ACC112 (cell line): ENCODE data around the gene STK32A.

Experiments used
- H2AFZ ChIP-seq: fragments of 200-600 bp; sonication (generic); one replicate; pipeline ENCODE4 v1.6.0; 2017; ENCODE audit warnings: antibody characterized with exemption, low read length; ENCODE audit not compliant: unreplicated experiment
- H3K27ac ChIP-seq: fragments of 200-600 bp; sonication (generic); 2 replicates; pipeline ENCODE4 v1.5.1; 2014; ENCODE audit warnings: low read depth, mild to moderate bottlenecking, antibody characterized with exemption, low read length, moderate library complexity
- H3K27me3 ChIP-seq: fragments of 200-600 bp; sonication (generic); 2 replicates; pipeline ENCODE4 v1.6.1; 2014; ENCODE audit warnings: mild to moderate bottlenecking, antibody characterized with exemption, low read length, moderate library complexity, mixed read lengths; ENCODE audit not compliant: insufficient read depth
- H3K36me3 ChIP-seq: fragments of 200-600 bp; sonication (generic); 2 replicates; pipeline ENCODE4 v1.6.1; 2016; ENCODE audit warnings: mild to moderate bottlenecking, antibody characterized with exemption, low read length, moderate library complexity, mixed read lengths; ENCODE audit not compliant: insufficient read depth
- H3K4me1 ChIP-seq: fragments of 200-600 bp; sonication (generic); one replicate; pipeline ENCODE4 v1.6.1; 2016; ENCODE audit warnings: low read length, mixed read lengths; ENCODE audit not compliant: insufficient read depth, unreplicated experiment, control insufficient read depth
- H3K4me3 ChIP-seq: fragments of 200-600 bp; sonication (generic); 2 replicates; pipeline ENCODE4 v1.5.1; 2014; ENCODE audit warnings: mild to moderate bottlenecking, low read depth, low read length
- H3K79me2 ChIP-seq: fragments of 200-600 bp; sonication (generic); one replicate; pipeline ENCODE4 v1.6.0; 2016; ENCODE audit warnings: low read length; ENCODE audit not compliant: control insufficient read depth, unreplicated experiment, insufficient read depth

STK32A gene

DNA sequence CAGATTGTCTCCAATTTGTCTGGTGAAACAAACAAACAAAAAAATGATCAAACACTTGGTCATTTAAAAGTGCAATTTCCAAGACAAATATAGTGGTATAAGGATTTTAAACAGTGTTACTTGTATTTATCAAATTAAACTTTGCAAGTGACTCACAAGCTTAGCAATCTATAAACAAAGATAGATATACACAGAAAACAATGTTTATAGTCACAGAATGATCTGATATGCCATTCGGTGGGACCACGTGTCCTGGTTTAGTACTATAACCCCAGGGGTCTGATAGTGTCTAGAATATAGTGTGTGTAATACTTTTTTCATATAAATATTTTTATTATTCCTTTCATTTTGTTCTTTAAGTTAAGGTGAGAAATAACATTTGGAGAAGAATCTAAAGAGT lies 183.8 kb downstream of the STK32A start:
- Histone ChIP-seq H2AFZ (no peak overlapping the region), H3K27ac (no peak overlapping the region), H3K27me3 (no peaks in the 10 kb centered on the region), H3K4me1 (peaks cover 20% of the 10 kb centered on the region), H3K79me2 (no peaks in the 10 kb centered on the region), H3K4me3 (no peak overlapping the region), H3K36me3 (no peaks in the 10 kb centered on the region)

DNA sequence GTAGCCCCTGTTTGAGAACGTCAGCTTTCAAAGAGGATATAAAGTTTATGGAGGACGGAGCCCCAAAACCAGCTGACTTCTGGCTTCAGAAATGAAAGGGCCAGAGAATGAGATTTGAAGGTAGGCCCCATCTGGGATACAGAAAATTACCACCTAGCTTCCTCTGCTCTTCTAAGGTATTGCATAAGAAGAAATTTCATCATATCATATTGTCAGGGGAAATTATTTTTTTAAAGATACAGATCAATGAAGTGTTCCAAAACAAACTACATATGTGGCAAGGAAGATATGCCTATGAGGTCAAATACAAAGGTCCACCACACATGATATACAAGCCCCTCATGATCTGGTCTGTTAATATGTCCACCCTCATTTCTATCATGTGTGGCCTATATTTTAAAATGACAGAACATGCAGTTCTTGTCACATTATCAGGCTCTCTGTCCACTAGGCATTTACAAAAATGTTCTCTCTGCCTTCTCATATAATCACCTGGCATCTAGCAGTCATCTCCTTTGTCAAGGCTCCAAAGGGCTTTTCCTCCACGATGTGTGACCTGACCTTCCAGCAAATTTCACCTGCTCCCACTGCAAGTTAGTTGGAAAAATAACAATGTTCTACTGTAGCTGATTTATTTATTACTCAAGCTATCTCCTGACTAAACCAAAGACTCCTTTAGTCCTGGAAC lies 192.0 kb downstream of the STK32A start:
- Histone ChIP-seq H3K27ac (no peak overlapping the region), H2AFZ (no peak overlapping the region), H3K27me3 (no peaks in the 10 kb centered on the region), H3K36me3 (no peaks in the 10 kb centered on the region), H3K4me1 (peaks cover 20% of the 10 kb centered on the region), H3K79me2 (no peaks in the 10 kb centered on the region), H3K4me3 (no peak overlapping the region)

DNA sequence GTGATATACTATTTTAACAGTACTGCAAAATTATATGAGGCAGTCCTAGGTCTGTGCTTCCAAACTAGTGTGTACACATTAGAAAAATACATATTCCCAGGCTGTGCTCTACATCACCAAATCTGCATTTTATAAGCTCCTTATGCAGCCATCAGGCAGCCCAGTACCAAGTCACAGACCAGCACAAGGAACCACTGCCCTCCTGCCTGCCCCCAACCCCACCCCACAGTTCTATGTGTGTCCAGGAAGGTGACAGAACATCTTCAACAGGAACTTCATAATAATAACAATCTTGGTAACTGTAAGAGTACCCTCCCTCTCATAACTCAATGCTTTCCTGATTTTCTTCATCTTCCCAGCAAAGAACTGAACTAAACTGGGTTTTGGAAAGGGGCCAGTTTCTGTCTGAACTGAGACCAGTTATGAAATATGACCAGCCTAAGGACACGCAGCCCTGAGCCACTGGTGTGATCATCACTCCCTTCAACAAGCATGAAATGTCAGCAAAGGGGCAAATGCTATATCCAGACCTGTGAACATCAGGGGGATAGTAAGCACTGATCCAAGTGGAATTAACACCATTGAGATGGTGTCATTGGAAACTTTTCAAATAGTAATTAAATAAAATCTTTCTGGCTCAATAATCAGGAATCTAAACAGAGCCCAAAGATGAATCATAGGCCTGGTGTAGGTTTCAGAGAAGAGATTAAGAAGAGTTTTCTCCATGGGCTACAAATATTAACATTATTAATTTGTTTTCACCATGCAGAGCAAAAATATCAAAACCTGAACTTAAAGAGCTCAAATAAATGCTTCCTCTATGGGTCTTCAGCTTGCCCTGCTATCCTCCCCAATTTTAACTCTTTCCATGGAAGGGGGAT lies 192.9 kb downstream of the STK32A start:
- H3K79me2 ChIP-seq = no peaks in the 10 kb centered on the region
- H3K27me3 ChIP-seq = no peaks in the 10 kb centered on the region
- H3K4me3 ChIP-seq = no peak overlapping the region
- H3K4me1 ChIP-seq = peaks cover 20% of the 10 kb centered on the region
- H2AFZ ChIP-seq = no peak overlapping the region
- H3K27ac ChIP-seq = no peak overlapping the region
- no peaks in the 10 kb centered on the region for H3K36me3 ChIP-seq

DNA sequence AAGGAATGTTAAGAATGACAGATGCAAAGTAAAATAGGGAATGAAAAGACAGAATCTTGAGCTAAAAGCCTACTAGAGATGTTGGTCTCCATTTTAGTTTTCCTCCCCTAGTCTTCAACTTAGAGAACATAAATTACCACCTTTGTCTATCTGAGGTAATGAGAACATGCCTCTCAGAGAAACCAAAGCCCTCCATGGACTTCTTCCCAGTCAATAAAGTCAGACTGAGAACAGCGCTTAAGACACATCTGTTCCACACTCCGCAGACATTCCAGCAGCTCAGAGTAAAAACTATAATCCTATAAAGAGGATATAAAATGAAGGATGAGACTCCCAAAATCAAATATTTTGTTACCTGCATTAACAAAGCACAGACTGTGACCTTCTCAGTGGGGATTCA lies 195.8 kb downstream of the STK32A start:
- H3K79me2 ChIP-seq = no peaks in the 10 kb centered on the region
- no peaks in the 10 kb centered on the region for H3K36me3 ChIP-seq
- H3K27me3 ChIP-seq = no peaks in the 10 kb centered on the region
- no peak overlapping the region for H2AFZ ChIP-seq
- H3K4me1 ChIP-seq = peaks cover 20% of the 10 kb centered on the region
- H3K27ac ChIP-seq = no peak overlapping the region
- no peak overlapping the region for H3K4me3 ChIP-seq

DNA sequence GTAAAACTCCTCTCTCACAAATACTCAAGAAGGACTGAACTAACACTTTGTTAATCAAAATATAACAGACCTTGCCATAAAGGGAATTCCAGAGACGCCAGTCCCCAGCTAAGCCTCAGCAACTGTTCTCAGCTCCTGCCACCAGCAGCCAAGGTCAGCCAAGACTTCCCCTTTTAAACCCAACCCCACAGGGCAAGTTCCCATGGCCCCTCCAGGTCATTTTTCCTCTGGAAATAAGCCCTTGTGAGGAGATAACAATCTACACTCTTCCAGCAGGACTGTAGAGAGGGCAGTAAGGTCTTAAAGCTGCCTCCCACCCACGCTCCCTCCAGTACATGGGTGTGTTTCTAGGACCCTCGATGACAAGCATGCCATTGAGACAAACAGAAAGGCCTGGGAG lies 196.8 kb downstream of the STK32A start:
- no peak overlapping the region for H2AFZ ChIP-seq
- no peak overlapping the region for H3K4me3 ChIP-seq
- H3K4me1 ChIP-seq = peaks cover 17% of the 10 kb centered on the region
- H3K79me2 ChIP-seq = no peaks in the 10 kb centered on the region
- H3K27ac ChIP-seq = no peak overlapping the region
- no peaks in the 10 kb centered on the region for H3K36me3 ChIP-seq
- no peaks in the 10 kb centered on the region for H3K27me3 ChIP-seq

DNA sequence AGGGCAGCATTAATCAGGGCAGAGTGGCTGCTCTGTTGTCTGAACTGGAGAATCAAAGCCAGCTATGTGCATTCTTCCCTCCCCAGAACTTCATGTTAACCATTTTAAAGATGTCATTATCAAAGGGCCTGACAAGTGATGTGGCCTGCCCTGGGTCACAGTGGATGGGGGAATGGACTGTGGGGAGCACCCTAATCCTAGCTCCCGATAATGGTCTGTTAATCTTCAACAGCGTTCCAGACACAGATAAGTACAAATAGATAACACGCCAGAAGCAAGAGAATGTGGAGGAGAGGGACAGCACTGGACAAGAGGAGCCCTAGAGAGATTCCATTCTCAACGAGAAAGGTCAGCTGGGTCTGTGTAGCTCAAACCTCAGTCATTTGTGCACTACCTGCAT lies 197.5 kb downstream of the STK32A start:
- no peaks in the 10 kb centered on the region for H3K36me3 ChIP-seq
- no peak overlapping the region for H3K4me3 ChIP-seq
- no peak overlapping the region for H2AFZ ChIP-seq
- H3K79me2 ChIP-seq = no peaks in the 10 kb centered on the region
- H3K4me1 ChIP-seq = peaks cover 10% of the 10 kb centered on the region
- H3K27me3 ChIP-seq = no peaks in the 10 kb centered on the region
- H3K27ac ChIP-seq = no peak overlapping the region

DNA sequence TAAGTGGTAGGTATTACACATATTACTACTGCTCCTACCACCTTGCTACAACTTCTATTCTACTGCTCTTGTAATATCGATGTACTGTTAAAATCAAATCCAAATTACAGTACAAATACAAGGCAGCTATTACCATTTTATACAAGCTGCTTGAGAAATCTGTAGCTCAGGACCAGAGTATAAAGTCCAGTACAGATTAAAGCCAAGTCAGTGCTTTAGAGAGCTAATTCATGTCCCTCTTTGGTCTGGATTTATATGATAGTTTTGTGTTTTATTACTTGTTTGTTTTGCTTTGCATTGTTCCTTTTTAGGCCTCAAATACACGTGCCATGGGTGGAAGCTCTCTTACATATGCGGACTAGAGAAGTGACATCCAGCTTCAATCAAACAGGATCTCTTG lies 199.2 kb downstream of the STK32A start:
- H3K4me1 ChIP-seq = peaks cover 2% of the 10 kb centered on the region
- no peaks in the 10 kb centered on the region for H3K27me3 ChIP-seq

DNA sequence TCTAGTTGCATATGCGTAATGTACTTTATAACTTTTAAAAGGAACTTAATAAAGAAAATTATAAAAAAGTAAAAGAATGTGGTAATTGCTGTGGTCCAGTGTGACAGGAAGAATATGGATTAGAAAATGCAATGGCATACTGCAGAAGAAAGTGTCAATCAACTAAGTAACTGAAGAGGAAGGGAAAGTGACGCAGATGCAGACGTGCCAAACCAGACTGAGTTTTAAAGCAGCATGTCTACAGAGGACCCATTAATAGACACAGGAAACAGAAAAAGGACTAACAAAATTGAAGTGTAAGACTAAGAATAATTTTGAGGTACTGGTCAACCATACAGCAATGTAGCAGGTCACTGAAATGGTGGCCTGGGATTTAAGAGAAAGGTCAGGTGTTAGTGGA lies 201.8 kb downstream of the STK32A start:
- no peaks in the 10 kb centered on the region for H3K79me2 ChIP-seq
- peaks cover 8% of the 10 kb centered on the region for H3K4me1 ChIP-seq
- H2AFZ ChIP-seq = no peak overlapping the region
- no peak overlapping the region for H3K4me3 ChIP-seq
- H3K27ac ChIP-seq = no peak overlapping the region
- no peaks in the 10 kb centered on the region for H3K27me3 ChIP-seq
- H3K36me3 ChIP-seq = no peaks in the 10 kb centered on the region

More for the DNA sequence above, 199.2 kb downstream of the STK32A start:
- H3K36me3 ChIP-seq = no peaks in the 10 kb centered on the region
- H3K4me3 ChIP-seq = no peak overlapping the region
- no peaks in the 10 kb centered on the region for H3K79me2 ChIP-seq
- no peak overlapping the region for H3K27ac ChIP-seq
- H2AFZ ChIP-seq = no peak overlapping the region

DNA sequence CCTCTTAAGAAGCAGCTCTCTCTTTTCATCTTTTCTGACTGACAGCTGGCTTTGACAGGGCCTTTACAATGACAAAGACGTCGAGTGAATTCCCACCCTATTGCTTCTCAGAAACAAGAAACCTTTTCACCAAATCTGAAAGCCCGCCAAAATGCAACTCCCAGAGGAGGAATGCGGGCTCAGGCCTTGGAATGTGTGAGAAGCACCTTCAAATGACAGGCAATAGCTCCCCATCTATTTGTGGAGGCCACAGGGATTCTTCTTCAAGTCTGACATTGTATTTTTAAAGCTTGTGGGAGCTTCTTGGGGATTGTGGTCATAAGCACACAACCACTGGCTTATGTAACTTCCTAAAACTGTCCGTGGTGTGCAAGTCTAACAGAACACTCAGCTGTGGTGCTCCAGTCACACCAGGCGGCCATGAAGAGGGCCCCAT lies 202.4 kb downstream of the STK32A start:
- Histone ChIP-seq H2AFZ (no peak overlapping the region), H3K4me1 (peaks cover 8% of the 10 kb centered on the region), H3K36me3 (no peaks in the 10 kb centered on the region), H3K27me3 (no peaks in the 10 kb centered on the region), H3K27ac (no peak overlapping the region), H3K4me3 (no peak overlapping the region), H3K79me2 (no peaks in the 10 kb centered on the region)
